Fibroblast of peridontal ligament (primary cell): ENCODE data around the gene CHRNB2.
"Not testable (repeated sequence)": the region's sequence is repeated elsewhere in the genome, so short reads cannot be mapped to it uniquely, and the experiment has no call there.

Experiments used
- DNase-seq: peaks from one replicate; pipeline ENCODE4 v3.0.0-alpha.2; 2010; ENCODE audit errors: extremely low read depth

The CHRNB2 gene, protein sequence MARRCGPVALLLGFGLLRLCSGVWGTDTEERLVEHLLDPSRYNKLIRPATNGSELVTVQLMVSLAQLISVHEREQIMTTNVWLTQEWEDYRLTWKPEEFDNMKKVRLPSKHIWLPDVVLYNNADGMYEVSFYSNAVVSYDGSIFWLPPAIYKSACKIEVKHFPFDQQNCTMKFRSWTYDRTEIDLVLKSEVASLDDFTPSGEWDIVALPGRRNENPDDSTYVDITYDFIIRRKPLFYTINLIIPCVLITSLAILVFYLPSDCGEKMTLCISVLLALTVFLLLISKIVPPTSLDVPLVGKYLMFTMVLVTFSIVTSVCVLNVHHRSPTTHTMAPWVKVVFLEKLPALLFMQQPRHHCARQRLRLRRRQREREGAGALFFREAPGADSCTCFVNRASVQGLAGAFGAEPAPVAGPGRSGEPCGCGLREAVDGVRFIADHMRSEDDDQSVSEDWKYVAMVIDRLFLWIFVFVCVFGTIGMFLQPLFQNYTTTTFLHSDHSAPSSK

DNA sequence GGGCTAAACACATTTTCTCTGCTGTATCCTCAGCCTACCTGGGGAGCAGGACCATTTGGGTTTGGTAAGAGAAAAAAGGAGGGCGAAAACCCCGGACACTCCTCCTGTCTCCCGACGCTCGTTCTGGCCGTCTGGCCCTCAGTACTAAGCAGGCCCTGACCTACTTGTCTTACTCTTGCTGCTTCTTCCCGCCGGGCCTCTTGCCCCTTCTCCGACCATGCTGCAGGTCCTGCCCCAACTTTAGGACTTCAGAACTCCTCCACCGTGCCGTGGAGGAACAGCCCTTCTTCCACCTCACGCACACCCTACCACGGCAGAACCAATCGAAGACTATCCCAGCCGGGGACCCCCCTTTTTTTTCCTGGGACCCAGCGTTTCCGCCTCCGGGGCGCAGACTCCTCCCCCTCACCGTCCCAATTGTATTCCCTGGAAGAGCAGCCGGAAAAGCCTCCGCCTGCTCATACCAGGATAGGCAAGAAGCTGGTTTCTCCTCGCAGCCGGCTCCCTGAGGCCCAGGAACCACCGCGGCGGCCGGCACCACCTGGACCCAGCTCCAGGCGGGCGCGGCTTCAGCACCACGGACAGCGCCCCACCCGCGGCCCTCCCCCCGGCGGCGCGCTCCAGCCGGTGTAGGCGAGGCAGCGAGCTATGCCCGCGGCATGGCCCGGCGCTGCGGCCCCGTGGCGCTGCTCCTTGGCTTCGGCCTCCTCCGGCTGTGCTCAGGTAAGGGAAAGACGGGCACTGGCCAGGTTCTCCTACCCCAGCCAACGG, at the start of gene CHRNB2:
TSS of gene CHRNB2 (plus strand) at position 393 of the 771 bp plus-strand sequence. CDS start at position 660, 267 bp downstream.
- DNase-seq: no peak

DNA sequence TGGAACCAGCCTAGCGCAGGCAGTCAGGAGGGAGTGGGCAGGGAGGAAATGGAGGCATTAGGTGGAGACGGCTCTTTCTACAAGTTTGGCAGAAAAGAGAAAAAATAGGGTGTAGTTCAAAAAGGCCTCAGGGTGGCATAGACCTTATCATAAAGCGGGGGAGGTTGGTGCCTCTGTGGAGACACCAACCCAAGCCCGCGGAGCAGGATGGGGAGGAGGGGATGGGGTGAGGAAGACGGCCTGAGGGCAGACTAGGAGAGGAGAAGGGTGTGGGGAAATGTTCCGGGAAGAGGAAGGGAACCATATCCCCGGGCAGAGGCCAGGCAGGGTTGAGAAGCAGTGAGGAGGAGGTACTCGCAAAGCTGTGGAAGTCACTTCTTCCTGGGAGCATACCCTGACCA, 48.0 kb upstream of the CHRNB2 start:
- DNase-seq: no peak

DNA sequence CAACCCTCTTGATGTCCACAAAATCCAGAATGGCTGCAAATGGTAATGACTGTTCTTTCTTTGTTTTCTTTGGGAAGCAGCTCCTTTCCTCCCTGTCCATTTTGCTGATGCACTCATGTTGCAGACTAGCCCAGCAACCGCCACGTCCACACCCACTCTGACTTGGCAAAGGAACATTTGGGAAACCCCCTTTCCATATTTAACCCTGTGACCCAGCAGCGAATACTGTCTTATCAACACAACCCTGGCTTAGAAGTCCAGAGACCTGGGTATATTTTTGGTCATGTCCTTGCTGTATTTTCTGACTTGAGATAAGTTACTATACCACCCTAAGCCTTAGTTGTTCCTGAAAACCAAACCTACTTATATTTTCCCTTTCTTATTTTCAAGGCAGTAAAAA, 47.2 kb upstream of the CHRNB2 start:
- no peak for DNase-seq

DNA sequence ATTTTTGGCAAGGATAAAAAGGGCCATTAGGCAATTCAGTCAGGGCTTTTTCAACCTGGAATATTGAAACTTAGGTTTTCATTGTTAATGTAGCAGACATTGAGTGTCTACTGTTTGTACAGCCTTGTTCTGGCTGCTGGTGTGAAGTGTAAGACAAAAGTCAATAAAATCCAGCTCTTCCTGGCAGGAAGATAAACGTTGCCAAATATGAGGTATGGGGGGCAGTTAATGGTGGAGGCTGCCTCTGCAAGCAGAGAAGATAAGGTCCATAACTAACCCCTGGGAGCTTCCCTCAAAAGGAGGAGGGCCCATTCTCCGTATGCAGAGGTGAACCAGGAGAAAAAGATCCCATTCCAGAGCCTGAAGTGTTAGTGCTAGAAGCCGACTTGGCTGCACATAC, 45.9 kb upstream of the CHRNB2 start:
- DNase-seq: no peak

DNA sequence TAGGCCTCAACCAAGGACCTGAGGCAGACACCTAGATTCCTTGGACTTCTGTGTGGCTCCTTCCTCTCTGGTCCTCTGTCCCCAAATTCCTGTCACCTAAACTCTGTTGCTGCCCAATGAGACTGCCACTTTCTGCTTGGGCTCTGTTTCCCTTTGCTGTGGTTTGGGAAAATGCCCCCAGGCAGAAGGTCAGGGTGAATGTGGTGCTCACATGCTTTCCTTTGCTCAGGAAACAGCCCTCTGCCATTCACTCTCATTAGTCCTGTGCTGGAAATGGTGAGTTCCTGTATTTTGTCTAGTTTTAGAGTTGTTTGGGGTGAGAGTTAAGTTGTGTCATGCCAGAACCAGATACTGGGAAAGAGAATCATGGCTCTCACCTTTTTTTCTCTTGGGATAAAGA, 42.7 kb upstream of the CHRNB2 start:
- DNase-seq: no peak

DNA sequence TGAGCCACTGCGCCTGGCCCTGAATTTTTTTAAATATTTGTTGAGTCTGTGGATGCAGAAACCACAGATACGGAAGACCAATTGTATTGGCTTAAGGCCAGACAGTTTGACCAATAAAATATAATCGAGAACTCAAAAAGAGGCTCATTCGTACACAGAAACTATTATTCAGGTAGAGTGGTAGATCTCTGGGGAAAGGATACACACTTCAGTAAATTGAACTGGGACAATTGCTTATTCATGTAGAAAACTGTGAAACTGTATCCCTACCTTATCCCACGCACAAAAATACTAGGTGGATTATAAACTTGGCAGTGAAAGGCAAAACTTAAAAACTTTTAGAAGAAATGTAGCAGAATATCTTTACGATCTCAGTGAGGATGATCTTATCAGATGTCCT, 40.4 kb upstream of the CHRNB2 start:
- DNase-seq: no peak

DNA sequence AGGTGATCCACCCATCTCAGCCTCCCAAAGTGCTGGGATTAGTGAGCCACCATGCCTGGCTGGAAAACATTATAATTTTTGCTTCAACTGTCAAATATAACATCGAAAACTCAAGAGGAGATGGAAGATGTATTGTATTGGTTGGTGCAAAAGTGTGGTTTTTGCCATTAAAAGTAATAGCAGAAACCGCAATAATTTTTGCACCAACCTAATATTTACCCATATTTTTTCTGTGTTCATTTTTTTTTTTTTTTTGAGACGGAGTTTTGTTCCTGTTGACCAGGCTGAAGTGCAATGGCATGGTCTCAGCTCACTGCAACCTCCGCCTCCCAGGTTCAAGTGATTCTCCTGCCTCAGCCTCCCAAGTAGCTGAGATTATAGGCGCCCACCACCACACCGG, 38.3 kb upstream of the CHRNB2 start:
- DNase-seq: no peak

DNA sequence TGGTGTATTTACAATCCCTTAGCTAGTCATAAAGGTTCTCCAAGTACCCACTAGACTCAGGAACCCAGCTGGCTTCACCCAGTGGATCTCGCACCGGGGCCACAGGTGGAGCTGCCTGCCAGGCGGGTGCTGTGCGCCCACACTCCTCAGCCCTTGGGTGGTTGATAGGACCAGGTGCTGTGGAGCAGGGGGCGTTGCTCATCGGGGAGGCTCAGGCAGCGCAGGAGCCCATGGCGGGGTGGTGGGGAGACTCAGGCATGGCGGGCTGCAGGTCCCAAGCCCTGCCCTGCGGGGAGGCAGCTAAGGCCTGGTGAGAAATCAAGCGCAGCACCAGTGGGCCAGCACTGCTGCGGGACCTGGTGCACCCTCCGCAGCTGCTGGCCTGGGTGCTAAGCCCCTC, 35.6 kb upstream of the CHRNB2 start:
- DNase-seq: not testable (repeated sequence)

DNA sequence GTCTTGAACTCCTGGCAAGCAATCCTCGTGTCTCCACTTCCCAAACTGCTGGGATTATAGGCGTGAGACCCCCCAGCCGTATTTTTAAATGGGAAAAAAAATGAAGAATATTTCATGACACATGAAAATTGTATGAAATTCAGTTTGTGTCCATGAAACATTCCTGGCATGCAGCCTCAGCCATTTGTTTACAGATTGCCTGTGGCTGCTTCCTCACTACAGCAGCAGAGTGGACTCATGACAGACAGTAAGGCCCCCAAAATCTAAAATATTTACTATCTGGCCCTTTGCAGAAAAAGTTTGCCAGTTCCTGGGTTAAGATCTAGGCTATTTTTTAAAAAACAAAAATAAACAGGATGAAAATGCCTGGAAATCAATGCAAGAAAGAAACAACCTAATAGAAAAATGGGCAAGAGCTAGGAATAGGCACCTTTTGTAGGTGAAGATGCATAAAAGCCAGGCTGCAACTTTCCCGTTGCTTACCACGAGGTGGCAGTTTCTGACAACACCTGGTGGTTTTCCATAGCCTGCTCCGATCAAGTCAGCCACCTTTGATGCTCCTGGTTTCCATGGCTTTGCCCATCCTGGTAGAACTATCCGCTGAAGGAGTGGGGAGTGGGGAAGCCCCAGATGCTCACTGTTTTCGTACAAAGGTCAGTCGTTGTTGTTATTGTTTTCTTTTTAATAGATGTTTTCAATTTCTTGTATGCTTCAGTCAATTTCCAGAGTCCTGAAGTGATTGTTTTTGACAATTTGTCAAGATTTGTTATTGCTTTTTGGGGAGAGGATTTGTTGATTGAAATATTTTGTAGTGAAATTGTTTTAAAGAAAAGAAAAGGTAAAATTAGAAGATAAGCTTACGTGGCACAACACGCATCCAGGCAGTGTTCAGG, 33.4 kb upstream of the CHRNB2 start:
- no peak for DNase-seq

DNA sequence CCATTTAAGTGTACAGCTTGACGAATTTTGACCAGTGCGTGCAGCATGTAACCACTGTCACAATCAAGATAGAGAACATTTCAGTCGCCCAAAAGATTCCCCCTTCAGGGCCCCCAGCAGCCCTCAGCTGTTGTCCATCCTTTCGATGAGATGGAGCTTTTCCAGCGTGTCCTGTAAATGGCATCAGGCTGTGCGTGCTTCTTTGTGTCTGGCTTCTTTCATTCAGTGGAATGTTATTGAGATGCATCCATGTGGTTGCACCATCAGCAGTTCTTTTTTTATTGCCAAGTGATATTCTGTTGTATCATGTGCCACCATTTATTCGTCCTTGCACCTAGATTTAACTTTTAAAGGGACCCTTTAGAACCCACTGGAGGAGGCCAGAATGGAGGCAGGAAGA, 31.0 kb upstream of the CHRNB2 start:
- no peak for DNase-seq

DNA sequence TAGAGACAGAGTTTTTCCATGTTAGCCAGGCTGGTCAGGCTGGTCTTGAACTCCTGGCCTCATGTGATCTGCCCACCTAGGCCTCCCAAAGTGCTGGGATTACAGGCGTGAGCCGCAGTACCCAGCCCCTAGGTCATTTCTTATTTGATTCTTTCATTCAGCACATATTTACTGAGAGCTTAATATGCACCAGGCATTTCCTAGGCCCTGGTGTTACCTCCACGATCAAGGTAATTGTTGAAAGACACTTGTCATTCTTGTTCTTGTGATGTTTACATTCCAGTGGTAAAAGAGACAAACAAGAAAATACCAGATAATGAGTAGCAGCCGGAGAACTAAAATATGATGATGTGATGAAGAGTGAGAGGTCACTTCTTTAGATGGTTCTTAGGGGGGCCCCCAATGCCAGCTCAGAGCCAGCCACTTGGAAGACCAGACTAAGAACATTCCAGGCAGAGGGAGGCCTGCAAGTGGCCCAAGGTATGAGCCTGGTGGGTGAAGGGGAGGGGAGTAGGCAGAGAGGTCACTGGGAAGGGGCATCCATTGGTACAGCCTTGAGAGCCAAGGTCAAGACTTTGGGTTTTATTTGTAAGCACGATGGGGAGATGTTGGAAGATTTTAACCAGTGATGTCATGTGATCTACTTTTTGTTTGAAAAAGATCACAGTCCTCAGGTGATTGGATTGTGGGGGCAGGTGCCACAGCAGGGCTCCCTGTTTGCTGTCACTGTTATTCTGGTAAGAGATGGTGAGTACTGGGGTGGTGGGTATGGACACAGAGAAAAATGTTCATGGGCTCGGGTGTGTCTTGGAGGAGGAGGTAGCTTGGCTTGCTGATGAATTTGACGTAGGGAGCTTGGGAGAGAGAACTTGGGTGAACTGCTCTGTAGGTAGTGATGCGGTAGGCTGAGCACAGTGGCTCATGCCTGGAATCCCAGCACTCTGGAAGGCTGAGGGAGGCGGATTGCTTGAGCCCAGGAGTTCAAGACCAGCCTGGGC, 27.8 kb upstream of the CHRNB2 start:
- no peak for DNase-seq

DNA sequence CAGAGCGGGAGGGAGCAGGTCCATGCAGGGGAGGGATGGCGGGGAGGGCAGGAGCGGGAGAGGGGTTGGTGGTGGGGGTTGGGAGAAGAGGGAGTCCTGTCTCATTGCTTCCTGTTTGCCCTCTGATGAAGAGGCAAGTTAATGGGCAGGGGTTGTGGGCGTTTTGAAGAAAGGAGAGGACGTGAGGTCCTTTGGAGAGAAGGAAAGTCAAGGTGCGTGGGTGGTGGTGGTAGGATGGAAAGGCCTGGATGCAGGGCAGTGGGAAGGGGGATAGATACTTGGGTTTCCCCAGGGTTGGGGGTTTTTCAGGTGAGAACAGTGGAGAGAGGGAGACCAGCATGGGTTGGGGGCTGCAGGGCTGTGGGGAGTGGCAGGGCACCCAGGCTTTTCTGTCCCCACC, 26.3 kb upstream of the CHRNB2 start:
- no peak for DNase-seq

DNA sequence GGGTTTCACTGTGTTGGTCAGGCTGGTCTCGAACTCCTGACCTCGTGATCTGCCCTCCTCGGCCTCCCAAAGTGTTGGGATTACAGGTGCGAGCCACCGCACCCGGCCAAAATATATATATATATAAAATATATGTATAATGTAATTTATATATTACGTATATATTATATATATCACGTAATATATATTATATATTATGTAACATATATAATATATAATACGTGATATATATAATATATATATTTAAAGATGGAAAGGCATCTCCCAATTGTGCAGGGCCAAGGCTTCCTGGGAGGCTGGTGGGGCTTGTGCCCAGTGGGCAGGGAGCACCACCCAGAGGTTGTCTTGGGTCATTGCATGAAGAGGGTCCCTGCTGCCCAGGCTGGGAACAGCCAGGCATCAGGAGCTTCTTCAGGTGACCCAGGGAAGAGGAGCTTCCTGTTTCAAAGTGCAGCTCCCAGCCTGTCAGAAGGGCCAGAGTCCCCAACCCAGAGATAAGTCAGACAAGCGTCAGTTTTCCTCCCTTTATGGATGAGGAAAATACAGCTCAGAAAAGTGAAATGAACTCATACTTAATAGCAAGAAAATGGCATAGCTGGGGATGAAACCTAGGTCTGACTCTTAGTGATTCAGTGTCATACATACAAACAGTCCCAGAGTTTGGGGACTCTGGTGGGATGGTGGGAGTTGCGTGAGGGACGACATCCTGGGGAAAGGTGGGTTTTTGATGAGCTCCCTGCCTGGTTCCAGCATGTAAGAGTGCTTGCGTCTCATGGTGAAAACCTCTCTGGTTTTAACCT, 21.1 kb upstream of the CHRNB2 start:
- peak; percentile 63 for DNase-seq

DNA sequence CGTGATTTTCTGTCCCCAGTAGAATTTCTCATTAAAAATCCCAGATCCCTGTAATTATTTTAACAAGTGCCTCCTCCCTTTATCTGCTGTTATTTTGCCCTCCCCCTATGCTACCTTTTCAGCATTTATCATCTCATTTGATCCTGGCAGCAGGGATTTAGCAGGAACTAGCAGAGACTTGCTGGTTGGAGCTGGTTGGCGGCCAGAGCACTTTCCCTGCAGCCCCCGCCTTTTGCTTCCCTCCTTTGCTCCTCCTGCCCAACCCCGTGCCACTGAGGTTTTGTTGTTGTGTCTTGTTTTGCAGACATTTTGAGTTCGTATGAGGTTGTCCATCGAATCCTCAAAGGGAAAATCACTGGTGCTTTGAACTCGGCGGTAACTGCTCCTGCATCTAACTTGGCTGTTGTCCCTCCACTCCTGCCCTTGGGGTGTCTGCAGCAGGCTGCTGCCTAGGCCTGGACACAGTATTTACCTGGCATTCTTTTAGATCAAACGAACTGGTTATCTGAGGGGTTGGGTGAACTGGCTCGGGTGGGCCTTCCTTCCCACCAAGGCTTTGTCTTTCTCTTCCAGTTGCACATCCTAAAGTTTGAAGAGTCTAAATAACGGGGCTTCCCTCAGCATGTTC, 20.4 kb upstream of the CHRNB2 start:
- no peak for DNase-seq

DNA sequence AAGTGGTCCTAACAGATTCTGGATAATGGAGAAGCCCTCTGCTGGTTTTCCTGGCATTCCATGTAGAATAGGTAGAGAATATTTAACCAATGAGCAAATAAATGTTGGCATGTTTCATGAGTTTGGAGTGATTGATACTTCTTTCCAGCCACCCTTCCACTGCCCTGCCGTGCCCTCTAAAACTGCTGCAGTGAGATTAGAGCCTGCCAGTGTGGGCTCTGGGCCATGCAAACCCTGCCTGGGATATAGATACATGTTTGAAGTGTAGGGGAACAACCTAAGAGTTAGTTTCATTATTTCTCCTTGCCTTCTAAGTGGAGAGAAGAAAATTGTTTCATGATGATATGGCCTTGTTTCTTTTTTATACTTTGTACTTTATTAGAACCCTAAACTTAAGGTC, 19.6 kb upstream of the CHRNB2 start:
- no peak for DNase-seq

DNA sequence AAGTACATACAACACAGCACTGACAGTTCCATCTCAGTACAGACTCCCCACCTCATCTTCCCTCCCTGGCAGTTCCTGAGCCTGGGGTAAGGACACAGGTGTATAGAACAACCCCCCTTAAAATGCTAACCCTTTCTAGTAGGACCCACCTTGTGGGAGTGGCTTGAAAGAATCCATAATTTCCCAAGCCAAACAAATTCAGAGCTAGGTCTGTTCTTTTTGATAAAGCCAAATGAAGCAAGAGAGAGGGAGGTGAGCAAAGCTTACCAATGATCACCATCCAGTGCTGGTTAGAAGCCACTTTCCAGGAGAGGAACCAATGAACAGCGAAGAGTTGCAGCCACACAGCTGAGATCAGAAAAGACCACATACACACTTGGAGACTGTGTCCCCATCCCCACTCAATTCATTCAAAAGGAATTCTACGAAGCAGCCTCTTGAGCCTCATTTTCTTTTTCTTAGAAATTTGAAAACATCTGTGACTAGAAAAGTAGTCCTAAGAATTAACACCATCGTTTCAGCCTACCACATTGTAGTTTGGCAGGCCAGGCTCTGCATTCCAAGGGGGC, 18.3 kb upstream of the CHRNB2 start:
- no peak for DNase-seq

DNA sequence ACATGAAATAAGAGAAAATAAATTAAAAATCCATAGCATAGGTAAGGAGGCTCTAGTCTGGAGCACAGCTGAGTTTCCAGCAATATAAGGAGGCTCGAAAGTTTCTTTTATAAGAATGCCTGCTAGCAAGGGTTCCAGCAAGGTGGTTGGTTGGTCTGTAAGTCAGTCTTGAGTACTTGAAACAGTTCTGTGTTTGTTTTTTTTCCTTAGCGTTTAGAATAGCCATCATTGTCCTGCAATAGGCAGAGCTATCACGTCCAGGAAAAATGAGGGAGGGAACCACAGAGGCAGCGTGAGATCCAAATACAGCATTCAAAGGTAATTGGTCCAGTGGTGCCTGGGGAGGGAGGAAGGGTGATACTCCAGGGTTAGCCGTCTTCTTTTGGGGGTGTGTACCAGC, 17.5 kb upstream of the CHRNB2 start:
- no peak for DNase-seq

DNA sequence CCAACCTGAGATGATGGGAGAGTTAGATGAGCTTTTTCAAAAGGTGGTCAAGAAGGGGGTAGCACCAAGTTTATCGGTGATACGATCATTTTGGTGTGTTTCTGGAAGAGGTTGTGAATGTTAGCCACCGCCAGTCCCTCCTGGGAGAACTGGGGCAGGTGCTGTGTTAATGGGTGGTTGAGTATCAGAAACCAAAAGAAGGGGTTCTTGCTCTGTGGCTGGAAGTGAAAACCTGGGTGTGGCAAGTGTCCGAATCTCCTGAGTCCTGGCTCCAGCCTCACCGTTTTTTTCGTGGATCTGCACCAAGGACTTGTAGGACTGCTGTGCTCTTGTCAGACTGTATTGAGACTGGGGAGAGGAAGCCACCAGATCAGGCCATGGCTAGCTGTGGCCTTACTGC, 16.9 kb upstream of the CHRNB2 start:
- DNase-seq: no peak

DNA sequence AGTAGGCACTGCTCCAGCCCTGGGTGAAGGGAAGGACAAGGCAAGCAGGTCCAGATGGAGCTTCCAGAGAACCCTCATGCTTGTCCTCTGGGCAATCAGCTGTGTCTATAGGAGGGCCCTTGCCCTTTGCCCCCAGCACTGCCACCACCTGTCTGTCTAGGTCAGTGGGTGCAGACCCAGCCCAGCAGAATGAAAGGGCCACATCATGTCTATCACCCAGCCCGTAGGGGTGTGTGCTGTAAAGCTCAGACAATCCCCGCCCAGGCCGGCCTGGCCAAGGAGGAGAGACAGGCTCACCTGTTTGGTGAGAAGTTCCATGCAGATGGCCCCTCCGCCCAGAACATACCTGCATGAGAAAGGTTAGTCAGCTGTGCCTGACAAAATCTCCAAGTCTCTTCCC, 16.1 kb upstream of the CHRNB2 start:
- DNase-seq: no peak
